Nephron (organoid): ENCODE data around the gene DHDDS.

Experiments
- H3K27ac Mint-ChIP-seq, 3 experiments: 2 replicates each; pipeline ENCODE4 v1.8.0; 2020; ENCODE audit warnings: mixed read lengths in 3 of 3, mild to moderate bottlenecking in 2 of 3, moderate library complexity in 1 of 3
- H3K27me3 Mint-ChIP-seq: 2 replicates; pipeline ENCODE4 v1.8.0; 2021; ENCODE audit warnings: low read depth, mild to moderate bottlenecking, moderate library complexity, mixed read lengths
- H3K36me3 Mint-ChIP-seq: 2 replicates; pipeline ENCODE4 v1.8.0; 2020; ENCODE audit warnings: low read depth, mixed read lengths
- H3K4me1 Mint-ChIP-seq: 2 replicates; pipeline ENCODE4 v1.8.0; 2020; ENCODE audit warnings: mixed read lengths
- H3K4me3 Mint-ChIP-seq, 3 experiments: 2 replicates each; pipeline ENCODE4 v1.8.0; 2020; ENCODE audit warnings: mild to moderate bottlenecking in 3 of 3, mixed read lengths in 3 of 3, moderate library complexity in 2 of 3
- H3K9me3 Mint-ChIP-seq: 2 replicates; pipeline ENCODE4 v1.8.0; 2020; ENCODE audit warnings: mixed read lengths
- CTCF ChIP-seq, 3 experiments: fragments of 200-600 bp; sonication (generic); IDR thresholded peaks; one replicate each; pipeline ENCODE4 v1.5.0; 2021; ENCODE audit warnings: antibody characterized with exemption in 3 of 3; ENCODE audit not compliant: unreplicated experiment in 3 of 3

DHDDS gene

DNA sequence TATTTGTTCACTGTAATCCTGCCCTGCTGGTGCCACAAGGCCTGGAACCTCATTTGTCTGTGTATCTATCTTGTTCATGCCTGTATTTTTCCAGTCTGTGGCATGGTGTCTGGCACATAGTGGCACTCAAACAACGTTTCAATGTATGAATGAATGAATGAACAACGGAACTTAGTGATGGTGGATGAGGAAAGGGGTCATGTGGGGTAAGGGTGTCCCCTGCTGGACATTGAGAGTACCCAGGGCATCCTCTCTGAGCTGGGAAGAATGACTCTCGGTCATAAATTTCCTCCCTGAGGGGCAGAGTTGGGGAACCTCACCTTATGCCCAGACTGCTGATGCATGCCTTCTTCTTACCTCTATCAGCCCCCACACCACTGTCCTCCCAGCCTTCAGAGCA lies 40.7 kb upstream of the DHDDS start:
- Mint-ChIP-seq H3K9me3 (no peaks in the 10 kb centered on the region), H3K4me3 (no peak overlapping the region), H3K36me3 (no peaks in the 10 kb centered on the region), H3K27me3 (peaks cover 13% of the 10 kb centered on the region), H3K4me1 (no peaks in the 10 kb centered on the region), H3K27ac (no peak overlapping the region)
- TF ChIP-seq CTCF (IDR thresholded peaks at IDR 0.05; ENCODE audit: unreplicated experiment in 3 of 3): peak in 1 of 3 experiments; percentile 17

DNA sequence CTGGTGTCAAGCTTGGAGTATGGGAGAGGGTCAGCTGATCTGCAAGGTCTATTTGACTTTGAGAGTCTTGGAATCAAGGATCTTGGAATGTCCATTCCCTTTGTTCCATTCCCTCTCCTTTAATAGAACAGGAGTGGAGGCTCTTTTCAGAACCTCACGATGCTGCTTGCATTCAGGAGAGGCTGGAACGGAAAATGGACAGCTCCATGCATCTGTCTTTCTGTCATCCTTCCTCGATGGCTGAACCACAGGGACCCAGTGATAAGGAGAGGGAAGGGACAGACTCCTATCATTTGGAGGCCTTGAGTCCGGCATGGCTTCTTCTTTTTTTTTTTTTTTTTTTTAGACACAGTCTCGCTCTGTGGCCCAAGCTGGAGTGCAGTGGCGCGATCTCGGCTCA lies 36.4 kb upstream of the DHDDS start:
- Mint-ChIP-seq H3K27me3 (peaks cover 11% of the 10 kb centered on the region), H3K4me3 (no peak overlapping the region), H3K27ac (no peak overlapping the region), H3K4me1 (no peaks in the 10 kb centered on the region), H3K36me3 (no peaks in the 10 kb centered on the region), H3K9me3 (no peaks in the 10 kb centered on the region)
- TF ChIP-seq CTCF (IDR thresholded peaks at IDR 0.05; ENCODE audit: unreplicated experiment in 3 of 3): no peak

GRCh38 chr1:26399034-26399433 lies 33.1 kb upstream of the DHDDS start:
- Mint-ChIP-seq H3K27ac (no peak overlapping the region), H3K27me3 (peaks cover 22% of the 10 kb centered on the region), H3K4me1 (no peaks in the 10 kb centered on the region), H3K9me3 (no peaks in the 10 kb centered on the region), H3K4me3 (no peak overlapping the region), H3K36me3 (no peaks in the 10 kb centered on the region)
- TF ChIP-seq CTCF (IDR thresholded peaks at IDR 0.05; ENCODE audit: unreplicated experiment in 3 of 3): no peak

DNA sequence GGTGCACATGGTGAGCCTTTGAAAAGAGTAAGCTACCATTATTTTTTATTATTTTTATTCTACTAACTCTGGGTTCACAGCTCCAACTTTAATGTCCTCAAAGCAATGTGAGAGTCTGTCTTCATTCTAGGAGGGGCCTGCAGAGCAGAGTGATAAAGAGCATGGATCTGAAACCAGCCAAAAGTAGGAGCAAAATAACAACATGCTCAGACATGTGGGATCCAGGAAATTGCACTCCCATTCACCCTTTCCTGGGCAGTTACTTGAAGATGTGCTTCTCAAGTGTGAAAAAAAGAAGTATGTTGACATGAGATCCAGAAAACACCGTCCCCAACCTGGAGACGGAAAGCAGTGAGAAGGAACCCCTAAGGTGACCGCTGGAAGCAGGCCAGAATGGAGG lies 30.2 kb upstream of the DHDDS start:
- Mint-ChIP-seq H3K36me3 (no peaks in the 10 kb centered on the region), H3K9me3 (no peaks in the 10 kb centered on the region), H3K27me3 (peaks cover 31% of the 10 kb centered on the region), H3K4me1 (no peaks in the 10 kb centered on the region), H3K27ac (no peak overlapping the region), H3K4me3 (no peak overlapping the region)
- TF ChIP-seq CTCF (IDR thresholded peaks at IDR 0.05; ENCODE audit: unreplicated experiment in 3 of 3): no peak

- no peaks in the 10 kb centered on the region for H3K9me3 Mint-ChIP-seq
- TF ChIP-seq CTCF (IDR thresholded peaks at IDR 0.05; ENCODE audit: unreplicated experiment in 3 of 3): no peak
- no peaks in the 10 kb centered on the region for H3K36me3 Mint-ChIP-seq
- H3K4me3 Mint-ChIP-seq: no peak overlapping the region
- peaks cover 3% of the 10 kb centered on the region for H3K4me1 Mint-ChIP-seq
- peaks cover 36% of the 10 kb centered on the region for H3K27me3 Mint-ChIP-seq
- H3K27ac Mint-ChIP-seq: no peak overlapping the region
Measured at GRCh38 chr1:26403656-26404055, 28.5 kb upstream of the DHDDS start.

DNA sequence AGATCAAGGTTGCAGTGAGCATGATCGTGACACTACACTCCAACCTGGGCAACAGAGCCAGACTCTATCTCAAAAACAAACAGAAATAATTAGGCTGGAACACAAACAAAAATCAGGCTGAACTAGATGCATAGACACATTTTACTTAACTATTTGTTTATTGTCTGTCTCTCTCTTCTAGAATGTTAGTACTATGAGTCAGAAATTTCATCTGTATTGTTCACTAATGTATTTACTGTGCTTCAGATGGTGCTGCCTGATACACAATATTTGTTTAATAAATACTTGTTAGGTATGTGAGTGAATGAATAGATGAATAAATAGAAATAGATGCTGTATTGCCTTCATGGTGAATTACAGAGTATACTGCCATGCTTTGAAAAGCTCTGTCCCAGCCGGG lies 27.5 kb upstream of the DHDDS start:
- Mint-ChIP-seq H3K36me3 (no peaks in the 10 kb centered on the region), H3K9me3 (no peaks in the 10 kb centered on the region), H3K27me3 (peaks cover 46% of the 10 kb centered on the region), H3K4me1 (peaks cover 6% of the 10 kb centered on the region), H3K4me3 (no peak overlapping the region), H3K27ac (no peak overlapping the region)
- no peak for TF ChIP-seq CTCF (IDR thresholded peaks at IDR 0.05; ENCODE audit: unreplicated experiment in 3 of 3)
